ENCODE results near the gene NDUFA9. TPM values are rescaled to one million over a fixed set of nuclear protein-coding genes. Genes with fewer than 3 reads are reported as not detected.
A peak's percentile ranks its signal among the peaks of the same experiment; 100 is the strongest.

NDUFA9 gene
- total RNA-seq = 10 to 100 TPM; 21.3 to 41.1 (median 38.7) TPM
- polyA plus RNA-seq = 10 to 100 TPM; 52.2 to 99.8 (median 69.1) TPM

DNA sequence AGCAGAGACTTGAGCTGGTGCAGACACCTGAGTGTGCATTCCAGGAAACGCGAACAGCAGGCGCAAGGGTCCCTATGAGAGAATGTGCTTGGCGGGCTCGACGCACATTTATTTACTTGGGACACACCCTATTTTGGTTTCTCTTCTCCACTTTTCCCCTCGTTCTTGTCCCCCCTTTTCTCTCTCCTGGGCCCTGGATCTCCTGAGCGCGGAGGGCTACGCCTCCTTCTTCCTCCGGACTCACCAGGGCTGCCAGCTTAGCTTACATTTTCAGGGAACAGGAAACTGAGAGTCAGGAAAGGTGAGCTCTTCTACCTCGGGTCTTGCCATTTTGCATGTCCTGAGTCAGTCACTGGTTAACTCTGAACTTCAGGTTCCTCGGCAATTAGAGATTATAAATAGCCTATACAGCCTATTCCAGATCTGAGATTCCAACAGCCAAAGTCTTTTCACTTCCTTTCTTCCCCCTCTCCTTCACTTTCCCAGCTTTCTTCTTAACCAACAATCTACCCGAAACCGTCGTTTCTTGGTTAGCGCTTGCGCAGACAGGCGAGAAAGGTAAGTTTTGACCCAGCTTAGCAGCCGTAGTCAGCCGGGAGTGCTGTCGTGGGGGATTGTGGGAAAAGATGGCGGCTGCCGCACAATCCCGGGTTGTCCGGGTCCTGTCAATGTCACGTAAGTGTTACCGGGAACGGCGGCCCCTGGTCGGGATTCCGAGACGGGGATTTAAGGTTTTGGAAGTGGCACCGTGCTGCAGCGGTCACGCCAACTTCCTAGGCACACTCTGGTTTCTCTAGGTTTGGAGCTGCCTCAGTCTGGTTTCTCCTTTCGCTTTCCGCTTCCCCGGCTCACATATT, at the start of gene NDUFA9, which contains the start of gene AKAP3:
NDUFA9 (plus strand) TSS at position 614 of the 857 bp plus-strand sequence; CDS start at position 627, 13 bp downstream.
AKAP3 (minus strand) TSS at position 551 of the 857 bp plus-strand sequence. CDS start 10,855 bp downstream, outside the sequence.
- H3K36me3 ChIP-seq = no peaks in the 10 kb centered on the region
- H3K4me1 ChIP-seq = peaks cover 0 to 37% (median 23%) of the 10 kb centered on the region in 4 donors
- peak in 1 of 2 donors; percentile 48 for TF ChIP-seq POLR2A (IDR thresholded peaks at IDR 0.05)
- TF ChIP-seq, protein P1, sequence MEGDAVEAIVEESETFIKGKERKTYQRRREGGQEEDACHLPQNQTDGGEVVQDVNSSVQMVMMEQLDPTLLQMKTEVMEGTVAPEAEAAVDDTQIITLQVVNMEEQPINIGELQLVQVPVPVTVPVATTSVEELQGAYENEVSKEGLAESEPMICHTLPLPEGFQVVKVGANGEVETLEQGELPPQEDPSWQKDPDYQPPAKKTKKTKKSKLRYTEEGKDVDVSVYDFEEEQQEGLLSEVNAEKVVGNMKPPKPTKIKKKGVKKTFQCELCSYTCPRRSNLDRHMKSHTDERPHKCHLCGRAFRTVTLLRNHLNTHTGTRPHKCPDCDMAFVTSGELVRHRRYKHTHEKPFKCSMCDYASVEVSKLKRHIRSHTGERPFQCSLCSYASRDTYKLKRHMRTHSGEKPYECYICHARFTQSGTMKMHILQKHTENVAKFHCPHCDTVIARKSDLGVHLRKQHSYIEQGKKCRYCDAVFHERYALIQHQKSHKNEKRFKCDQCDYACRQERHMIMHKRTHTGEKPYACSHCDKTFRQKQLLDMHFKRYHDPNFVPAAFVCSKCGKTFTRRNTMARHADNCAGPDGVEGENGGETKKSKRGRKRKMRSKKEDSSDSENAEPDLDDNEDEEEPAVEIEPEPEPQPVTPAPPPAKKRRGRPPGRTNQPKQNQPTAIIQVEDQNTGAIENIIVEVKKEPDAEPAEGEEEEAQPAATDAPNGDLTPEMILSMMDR (IDR thresholded peaks at IDR 0.05) = no peak
- TF ChIP-seq POLR2AphosphoS5 (IDR thresholded peaks at IDR 0.05) = peak; percentile 62 to 87 (median 71)
- TF ChIP-seq EP300 (IDR thresholded peaks at IDR 0.05) = no peak
- DNase-seq = peak; percentile 89
- peak within 1 kb of the TSS; percentile 57 to 68 (median 65) for H3K4me3 ChIP-seq
- no peaks in the 10 kb centered on the region for H3K27me3 ChIP-seq
- intact Hi-C loops (cut with DNase I) = loop anchor here (5.0 kb wide), 2 partner anchors 41 to 111 kb away; partner anchors contain the start of gene RAD51AP1
- no peaks in the 10 kb centered on the region for H3K9me3 ChIP-seq
- peak within 1 kb of the TSS; percentile 81 to 85 (median 84) for H3K27ac ChIP-seq
- whole genome bisulfite sequencing, 2 donors = 0 to 1% methylated on average over 39 of the region's 39 CpGs

DNA sequence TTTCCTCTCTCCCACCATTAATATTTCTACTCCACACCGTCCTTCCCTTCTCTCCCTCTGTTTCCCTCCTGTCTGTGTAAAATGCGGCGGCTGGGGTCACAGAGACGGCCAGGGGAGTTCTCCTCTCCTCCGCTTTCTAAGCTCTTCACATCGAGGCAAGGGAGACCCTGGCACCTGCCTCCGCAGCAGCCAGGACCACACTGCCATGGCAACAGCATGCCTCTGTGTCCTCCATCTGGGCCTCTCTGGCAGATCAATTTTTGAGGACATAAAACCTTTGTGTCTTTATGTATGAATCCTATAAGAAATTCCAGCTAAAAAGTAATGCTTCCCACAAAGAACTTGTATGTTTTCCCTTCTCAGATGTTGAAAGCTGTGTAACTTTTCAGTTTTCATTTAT, 45.5 kb upstream of the NDUFA9 start:
- H3K27ac ChIP-seq = no peak overlapping the region
- H3K9me3 ChIP-seq = no peaks in the 10 kb centered on the region
- H3K4me1 ChIP-seq = peaks cover 0 to 19% (median 16%) of the 10 kb centered on the region in 4 donors
- intact Hi-C loops (cut with DNase I) = loop anchor here (5.0 kb wide), 1 partner anchor 154 kb away; no protein-coding TSS in a partner anchor
- DNase-seq = no peak
- H3K4me3 ChIP-seq = no peak overlapping the region
- no peaks in the 10 kb centered on the region for H3K27me3 ChIP-seq
- H3K36me3 ChIP-seq = peaks cover 0 to 12% (median 0%) of the 10 kb centered on the region in 4 donors
- WGBS, 2 donors = 73 to 84% methylated on average over 7 of the region's 7 CpGs
- TF ChIP-seq POLR2A (IDR thresholded peaks at IDR 0.05) (no peak), POLR2AphosphoS5 (IDR thresholded peaks at IDR 0.05) (no peak), EP300 (IDR thresholded peaks at IDR 0.05) (no peak)
- TF ChIP-seq, protein P1 (IDR thresholded peaks at IDR 0.05) = no peak

DNA sequence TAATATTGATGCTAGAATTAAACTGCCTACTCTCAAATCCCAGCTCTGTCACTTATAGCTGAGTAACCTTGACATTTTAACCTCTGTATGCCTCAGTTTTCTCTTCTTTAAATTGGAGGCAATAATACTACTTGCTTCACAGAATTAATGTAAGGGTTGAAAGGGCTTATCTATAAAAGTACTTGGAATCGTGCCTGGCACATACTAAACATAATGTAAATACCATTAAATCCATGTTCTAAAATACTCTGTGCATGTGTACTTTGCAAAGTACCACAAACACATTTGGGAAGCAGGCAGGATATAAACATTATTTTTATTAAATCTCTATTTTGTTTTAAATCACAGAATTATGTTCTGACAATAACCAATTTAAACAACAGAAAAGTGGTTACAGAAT, 45.0 kb upstream of the NDUFA9 start:
- Histone ChIP-seq H3K4me1 (peaks cover 0 to 19% (median 16%) of the 10 kb centered on the region in 4 donors), H3K4me3 (no peak overlapping the region), H3K36me3 (peaks cover 0 to 13% (median 0%) of the 10 kb centered on the region in 4 donors), H3K27ac (no peak overlapping the region), H3K27me3 (no peaks in the 10 kb centered on the region), H3K9me3 (no peaks in the 10 kb centered on the region)
- DNase-seq = no peak
- intact Hi-C loops (cut with DNase I) = loop anchor here (5.0 kb wide), 1 partner anchor 153 kb away; no protein-coding TSS in a partner anchor
- WGBS, 2 donors = 1 to 40% methylated on average over 1 of the region's 1 CpG
- TF ChIP-seq POLR2AphosphoS5 (IDR thresholded peaks at IDR 0.05) (no peak), EP300 (IDR thresholded peaks at IDR 0.05) (no peak), POLR2A (IDR thresholded peaks at IDR 0.05) (no peak)
- TF ChIP-seq, protein P1 (IDR thresholded peaks at IDR 0.05) = no peak

DNA sequence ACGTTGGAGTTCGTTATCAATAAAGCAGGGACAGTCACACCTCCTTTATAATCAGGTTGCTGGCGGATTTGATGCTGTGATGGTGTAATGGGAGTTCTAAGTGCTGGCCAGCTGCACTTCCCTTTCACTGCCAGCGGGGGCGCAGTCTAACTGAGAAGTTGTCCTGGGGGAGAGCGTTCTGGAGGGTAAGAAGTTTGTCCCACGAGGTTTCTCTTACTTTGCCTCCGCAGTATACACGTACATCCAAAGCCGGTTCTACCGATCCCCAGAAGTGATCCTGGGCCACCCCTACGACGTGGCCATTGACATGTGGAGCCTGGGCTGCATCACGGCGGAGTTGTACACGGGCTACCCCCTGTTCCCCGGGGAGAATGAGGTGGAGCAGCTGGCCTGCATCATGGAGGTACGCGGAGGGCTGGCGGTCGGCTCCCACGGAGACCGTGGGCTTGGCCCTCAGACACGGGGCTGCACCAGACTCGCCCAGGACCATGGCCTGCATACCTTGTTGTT, 44.2 kb upstream of the NDUFA9 start:
- Histone ChIP-seq H3K27me3 (no peaks in the 10 kb centered on the region), H3K36me3 (peaks cover 0 to 14% (median 0%) of the 10 kb centered on the region in 4 donors), H3K4me1 (peaks cover 0 to 19% (median 16%) of the 10 kb centered on the region in 4 donors), H3K9me3 (no peaks in the 10 kb centered on the region), H3K27ac (peak overlapping the region; percentile 73 to 79 (median 78)), H3K4me3 (peak overlapping the region; percentile 71 to 86 (median 76))
- TF ChIP-seq, protein P1 (IDR thresholded peaks at IDR 0.05) = peak; percentile 88 to 98 (median 96)
- TF ChIP-seq POLR2A (IDR thresholded peaks at IDR 0.05) (no peak), EP300 (IDR thresholded peaks at IDR 0.05) (no peak), POLR2AphosphoS5 (IDR thresholded peaks at IDR 0.05) (peak in 3 of 4 donors; percentile 14 to 57 (median 40))
- DNase-seq = peak; percentile 90
- WGBS, 2 donors = 0 to 1% methylated on average over 25 of the region's 25 CpGs
- intact Hi-C loops (cut with DNase I) = loop anchor here (5.0 kb wide), 3 partner anchors 43 to 153 kb away; partner anchors contain the start of genes AKAP3, NDUFA9 and RAD51AP1

Data from sigmoid colon (tissue), 7 donors.